Activated CD4-positive, alpha-beta memory T cell treated with anti-CD3 and anti-CD28 coated beads, Interleukin-2, amount 10 ng/mL, durations not matched to agents 7 days and 5 days (primary cell): ENCODE measurements around the gene SLC8A2. TPM values are rescaled to one million over a fixed set of nuclear protein-coding genes. Genes with fewer than 3 reads are reported as not detected.

Experiments
- CTCF ChIA-PET: fragments of 350-600 bp; sonication (Branson Sonifier 250); formaldehyde crosslinking; loops from one replicate; lab custom pipeline; 2021; ENCODE audit warnings: antibody characterized with exemption, inconsistent platforms; lab: Charles Lee
- POLR2A ChIA-PET: fragments of 350-600 bp; sonication (Branson Sonifier 250); formaldehyde crosslinking; loops from one replicate; lab custom pipeline; 2021; ENCODE audit warnings: antibody characterized with exemption; lab: Charles Lee
- DNase-seq: peaks from one replicate; pipeline ENCODE4 v3.0.0-alpha.2; 2020
- H3K27ac Mint-ChIP-seq: one replicate; pipeline ENCODE4 v1.8.0; 2021; ENCODE audit warnings: mild to moderate bottlenecking, mixed read lengths
- H3K27me3 Mint-ChIP-seq: one replicate; pipeline ENCODE4 v1.8.0; 2021; ENCODE audit warnings: mixed read lengths
- H3K36me3 Mint-ChIP-seq: one replicate; pipeline ENCODE4 v1.8.0; 2021; ENCODE audit warnings: low read depth, mixed read lengths
- H3K4me1 Mint-ChIP-seq: one replicate; pipeline ENCODE4 v1.8.0; 2021; ENCODE audit warnings: mixed read lengths
- H3K4me3 Mint-ChIP-seq: one replicate; pipeline ENCODE4 v1.8.0; 2021; ENCODE audit warnings: mild to moderate bottlenecking, mixed read lengths
- H3K9me3 Mint-ChIP-seq: one replicate; pipeline ENCODE4 v1.8.0; 2021; ENCODE audit warnings: mixed read lengths
- total RNA-seq, 2 experiments: library from RNA; stranded (reverse); gene quantifications; one replicate each; pipeline ENCODE4 v1.2.3, GENCODE V29; 2021

The SLC8A2 gene
- total RNA-seq, 2 experiments from 2014 or later: not detected

- POLR2A ChIA-PET: interaction anchor here (0.7 to 8.4 kb wide), 2 partner anchors 30 to 90 kb away, joined by 3 to 87 read pairs; no protein-coding TSS in a partner anchor
Observed at GRCh38 chr19:47511128-47511517, 39.4 kb upstream of the SLC8A2 start.

GRCh38 chr19:47510516-47511127 is 38.9 kb upstream of the SLC8A2 start:
- no peak for DNase-seq
- Mint-ChIP-seq H3K27ac (no peak overlapping the region), H3K9me3 (no peaks in the 10 kb centered on the region), H3K27me3 (no peaks in the 10 kb centered on the region), H3K4me3 (no peak overlapping the region), H3K4me1 (peaks cover 55% of the 10 kb centered on the region), H3K36me3 (peaks cover 30% of the 10 kb centered on the region)
- POLR2A ChIA-PET: interaction anchor here (0.7 to 1.0 kb wide), 2 partner anchors 26 to 30 kb away, joined by 3 read pairs; no protein-coding TSS in a partner anchor
- CTCF ChIA-PET: interaction anchor here (1.7 kb wide), 1 partner anchor 27 kb away, joined by 5 read pairs; the partner anchor contains the start of gene KPTN

More at GRCh38 chr19:47511128-47511517, 39.4 kb upstream of the SLC8A2 start:
- CTCF ChIA-PET: interaction anchor here (1.7 kb wide), 1 partner anchor 27 kb away, joined by 5 read pairs; the partner anchor contains the start of gene KPTN
- H3K27ac Mint-ChIP-seq: peak overlapping the region; percentile 26
- H3K27me3 Mint-ChIP-seq: no peaks in the 10 kb centered on the region
- no peak overlapping the region for H3K4me3 Mint-ChIP-seq
- peaks cover 60% of the 10 kb centered on the region for H3K4me1 Mint-ChIP-seq
- DNase-seq: no peak
- H3K9me3 Mint-ChIP-seq: no peaks in the 10 kb centered on the region
- H3K36me3 Mint-ChIP-seq: peaks cover 30% of the 10 kb centered on the region

- H3K4me1 Mint-ChIP-seq: peaks cover 51% of the 10 kb centered on the region
- no peaks in the 10 kb centered on the region for H3K9me3 Mint-ChIP-seq
- ChIA-PET POLR2A (interaction anchor here (1.0 kb wide), 1 partner anchor 25 kb away, joined by 3 read pairs; no protein-coding TSS in a partner anchor), CTCF (interaction anchor here (0.9 kb wide), 1 partner anchor 161 kb away, joined by 3 read pairs; the partner anchor contains the start of gene DHX34)
- peaks cover 29% of the 10 kb centered on the region for H3K36me3 Mint-ChIP-seq
- H3K27ac Mint-ChIP-seq: no peak overlapping the region
- no peaks in the 10 kb centered on the region for H3K27me3 Mint-ChIP-seq
- H3K4me3 Mint-ChIP-seq: no peak overlapping the region
- DNase-seq: no peak
Observed at GRCh38 chr19:47509973-47510372, 38.3 kb upstream of the SLC8A2 start.

GRCh38 chr19:47509170-47509847 is 37.6 kb upstream of the SLC8A2 start:
- H3K9me3 Mint-ChIP-seq: no peaks in the 10 kb centered on the region
- no peak overlapping the region for H3K4me3 Mint-ChIP-seq

GRCh38 chr19:47508721-47509120 is 37.0 kb upstream of the SLC8A2 start:
- no peak overlapping the region for H3K4me3 Mint-ChIP-seq
- DNase-seq: no peak
- H3K9me3 Mint-ChIP-seq: no peaks in the 10 kb centered on the region
- no peak overlapping the region for H3K27ac Mint-ChIP-seq
- no peaks in the 10 kb centered on the region for H3K27me3 Mint-ChIP-seq
- H3K4me1 Mint-ChIP-seq: peaks cover 40% of the 10 kb centered on the region
- CTCF ChIA-PET: interaction anchor here (0.6 kb wide), 1 partner anchor 74 kb away, joined by 3 read pairs; no protein-coding TSS in a partner anchor
- peaks cover 24% of the 10 kb centered on the region for H3K36me3 Mint-ChIP-seq
- POLR2A ChIA-PET: interaction anchor here (1.4 kb wide), 1 partner anchor 11 kb away, joined by 3 read pairs; no protein-coding TSS in a partner anchor

More at GRCh38 chr19:47509170-47509847, 37.6 kb upstream of the SLC8A2 start:
- H3K36me3 Mint-ChIP-seq: peaks cover 26% of the 10 kb centered on the region
- no peaks in the 10 kb centered on the region for H3K27me3 Mint-ChIP-seq
- ChIA-PET POLR2A (interaction anchor here (1.0 kb wide), 1 partner anchor 24 kb away, joined by 3 read pairs; no protein-coding TSS in a partner anchor), CTCF (interaction anchor here (0.6 to 0.9 kb wide), 3 partner anchors 74 to 160 kb away, joined by 3 read pairs; partner anchors contain the start of gene DHX34)
- DNase-seq: no peak
- H3K27ac Mint-ChIP-seq: no peak overlapping the region
- peaks cover 45% of the 10 kb centered on the region for H3K4me1 Mint-ChIP-seq

- ChIA-PET POLR2A (interaction anchor here (0.6 to 1.4 kb wide), 4 partner anchors 11 to 93 kb away, joined by 3 to 4 read pairs (median 3); no protein-coding TSS in a partner anchor), CTCF (no interaction called here)
- Mint-ChIP-seq H3K36me3 (peaks cover 31% of the 10 kb centered on the region), H3K27ac (no peak overlapping the region), H3K27me3 (no peaks in the 10 kb centered on the region), H3K9me3 (no peaks in the 10 kb centered on the region), H3K4me1 (peaks cover 33% of the 10 kb centered on the region), H3K4me3 (no peak overlapping the region)
- DNase-seq: no peak
Observed at GRCh38 chr19:47507924-47508553, 36.3 kb upstream of the SLC8A2 start.

- POLR2A ChIA-PET: interaction anchor here (1.2 to 1.3 kb wide), 2 partner anchors 12 to 16 kb away, joined by 3 to 4 read pairs; no protein-coding TSS in a partner anchor
Observed at GRCh38 chr19:47507012-47507411, 35.3 kb upstream of the SLC8A2 start.

GRCh38 chr19:47506459-47506858 is 34.8 kb upstream of the SLC8A2 start:
- H3K4me3 Mint-ChIP-seq: no peak overlapping the region
- peaks cover 18% of the 10 kb centered on the region for H3K4me1 Mint-ChIP-seq
- H3K36me3 Mint-ChIP-seq: peaks cover 31% of the 10 kb centered on the region
- ChIA-PET POLR2A (no interaction called here), CTCF (no interaction called here)
- DNase-seq: no peak
- no peak overlapping the region for H3K27ac Mint-ChIP-seq
- no peaks in the 10 kb centered on the region for H3K27me3 Mint-ChIP-seq
- H3K9me3 Mint-ChIP-seq: no peaks in the 10 kb centered on the region

More at GRCh38 chr19:47507012-47507411, 35.3 kb upstream of the SLC8A2 start:
- Mint-ChIP-seq H3K4me3 (no peak overlapping the region), H3K36me3 (peaks cover 30% of the 10 kb centered on the region), H3K27me3 (no peaks in the 10 kb centered on the region), H3K9me3 (no peaks in the 10 kb centered on the region), H3K4me1 (peaks cover 23% of the 10 kb centered on the region), H3K27ac (no peak overlapping the region)
- no peak for DNase-seq
- CTCF ChIA-PET: no interaction called here

- ChIA-PET POLR2A (no interaction called here), CTCF (interaction anchor here (1.0 kb wide), 1 partner anchor 10 kb away, joined by 3 read pairs; the partner anchor contains the start of gene NAPA)
- DNase-seq: no peak
- peaks cover 31% of the 10 kb centered on the region for H3K36me3 Mint-ChIP-seq
- H3K27me3 Mint-ChIP-seq: no peaks in the 10 kb centered on the region
- H3K4me1 Mint-ChIP-seq: peaks cover 10% of the 10 kb centered on the region
- no peak overlapping the region for H3K4me3 Mint-ChIP-seq
- H3K27ac Mint-ChIP-seq: no peak overlapping the region
- H3K9me3 Mint-ChIP-seq: no peaks in the 10 kb centered on the region
Observed at GRCh38 chr19:47505506-47505905, 33.8 kb upstream of the SLC8A2 start.

- Mint-ChIP-seq H3K27ac (no peak overlapping the region), H3K27me3 (no peaks in the 10 kb centered on the region), H3K4me3 (no peak overlapping the region), H3K4me1 (no peaks in the 10 kb centered on the region), H3K36me3 (peaks cover 33% of the 10 kb centered on the region), H3K9me3 (no peaks in the 10 kb centered on the region)
- POLR2A ChIA-PET: no interaction called here
- CTCF ChIA-PET: interaction anchor here (0.8 to 1.5 kb wide), 2 partner anchors 9 to 12 kb away, joined by 3 read pairs; no protein-coding TSS in a partner anchor
- DNase-seq: no peak
Observed at GRCh38 chr19:47503826-47504150, 32.1 kb upstream of the SLC8A2 start.

GRCh38 chr19:47503130-47503825 is 31.6 kb upstream of the SLC8A2 start:
- Mint-ChIP-seq H3K27me3 (no peaks in the 10 kb centered on the region), H3K4me1 (no peaks in the 10 kb centered on the region), H3K27ac (no peak overlapping the region), H3K36me3 (peaks cover 34% of the 10 kb centered on the region), H3K4me3 (no peak overlapping the region), H3K9me3 (no peaks in the 10 kb centered on the region)
- ChIA-PET POLR2A (no interaction called here), CTCF (interaction anchor here (0.9 to 1.5 kb wide), 2 partner anchors 12 to 19 kb away, joined by 3 read pairs; partner anchors contain the start of gene KPTN)
- no peak for DNase-seq
